Stomach (tissue), 9 donors: ENCODE data around the gene TTL. TPM values are rescaled to one million over a fixed set of nuclear protein-coding genes. Genes with fewer than 3 reads are reported as not detected.
A peak's percentile ranks its signal among the peaks of the same experiment; 100 is the strongest.
"Not testable (repeated sequence)": the region's sequence is repeated elsewhere in the genome, so short reads cannot be mapped to it uniquely, and the experiment has no call there.

Experiments used
- DNase-seq, 2 donors: peaks; one replicate each; pipeline versions ENCODE4 v3.0.0 to v3.0.0-alpha.2; 2013 to 2019
- H3K27ac ChIP-seq, 5 donors: fragments of 200-600 bp in 4 of 5; sonication (generic) in 4 of 5; one replicate each; pipeline ENCODE4 v1.5.1; 2013 to 2019; ENCODE audit warnings: mild to moderate bottlenecking in 1 of 5, moderate library complexity in 1 of 5
- H3K27me3 ChIP-seq, 3 donors: fragments of 200-600 bp; sonication (generic); one replicate each; pipeline ENCODE4 v1.5.1; 2017 to 2019; ENCODE audit warnings: mixed run types in 1 of 3
- H3K36me3 ChIP-seq, 4 donors: fragments of 200-600 bp; sonication (generic); 1 replicate in 3 of 4; 2 replicates in 1 of 4; pipeline ENCODE4 v1.5.1; 2016 to 2019
- H3K4me1 ChIP-seq, 4 donors: fragments of 200-600 bp; sonication (generic); one replicate each; pipeline ENCODE4 v1.5.1; 2016 to 2019
- H3K4me3 ChIP-seq, 4 donors: fragments of 200-600 bp; sonication (generic) in 3 of 4; one replicate each; pipeline ENCODE4 v1.5.1; 2016 to 2019; ENCODE audit warnings: mild to moderate bottlenecking in 1 of 4
- H3K9me3 ChIP-seq, 4 donors: fragments of 200-600 bp; sonication (generic); one replicate each; pipeline ENCODE4 v1.5.1; 2016 to 2019
- CTCF ChIP-seq, 7 experiments: fragments of 450-650 bp in 4 of 7; fragments of 200-600 bp in 3 of 7; sonication (generic) in 3 of 7; IDR thresholded peaks; one replicate each; pipeline ENCODE4 v1.5.1; 2016 to 2019; ENCODE audit warnings: antibody characterized with exemption in 7 of 7, control low read depth in 2 of 7, mild to moderate bottlenecking in 1 of 7
- EP300 ChIP-seq: sonication (generic); formaldehyde crosslinking; IDR thresholded peaks from one replicate; pipeline ENCODE4 v1.6.1; 2017; ENCODE audit warnings: antibody characterized with exemption
- POLR2A ChIP-seq, 4 donors: fragments of 450-650 bp; IDR thresholded peaks; one replicate each; pipeline ENCODE4 v1.6.1; 2016; ENCODE audit warnings: antibody characterized with exemption in 4 of 4, control low read depth in 2 of 4, mild to moderate bottlenecking in 1 of 4, moderate library complexity in 1 of 4
- POLR2AphosphoS5 ChIP-seq, 3 donors: sonication (generic); formaldehyde crosslinking; IDR thresholded peaks; one replicate each; pipeline ENCODE4 v1.6.1; 2016; ENCODE audit warnings: antibody characterized with exemption in 3 of 3
- WGBS, 5 donors: extraction: QIAGEN DNeasy Blood & Tissue Kit in 3 of 5; methylation state at CpG; one replicate each; pipeline versions ENCODE4 v1.1.5 to v1.1.7; 2013 to 2018; 5-methylcytosine and 5-hydroxymethylcytosine counted together
- intact Hi-C: fragments of 100-400 bp; cut with DNase I; formaldehyde crosslinking; loops from one replicate; pipeline ENCODE4 v1.15.1; 2023; ENCODE audit warnings: low total_unique reads
- polyA plus RNA-seq, 3 donors: library from polyadenylated mRNA; stranded (reverse); fragments of 200-250 nt; gene quantifications; one replicate each; pipeline ENCODE4 v1.2.3, GENCODE V29; 2013
- total RNA-seq, 5 donors: library from RNA; depleted of rRNA; stranded (reverse); fragments of >200 nt; gene quantifications; one replicate each; pipeline versions ENCODE4 v1.1.0 to v1.2.3, GENCODE V29; 2014 to 2016
- donor health status: healthy with polysubstance abuse.
- donor health status: Bipolar disorder and iron deficiency.
- donor health status: healthy.

TTL gene
- total and polyA plus RNA-seq, 8 donors: 2.7 to 26.5 (median 6.0) TPM

GRCh38 chr2:112542984-112543661 lies 61.2 kb downstream of the TTL start:
- intact Hi-C loops: loop anchor here (10.0 kb wide), 1 partner anchor 58 kb away; the partner anchor contains the start of gene TTL
- H3K36me3 ChIP-seq: peaks cover 8 to 23% (median 18%) of the 10 kb centered on the region in 4 donors
- H3K4me1 ChIP-seq: peaks cover 8 to 32% (median 23%) of the 10 kb centered on the region in 4 donors
- H3K27me3 ChIP-seq: no peaks in the 10 kb centered on the region
- TF ChIP-seq CTCF (IDR thresholded peaks at IDR 0.05) (no peak), POLR2A (IDR thresholded peaks at IDR 0.05) (no peak)
- peak in 1 of 2 donors; percentile 30 for DNase-seq
- WGBS, 5 donors: 2 to 4% (median 4%) methylated on average over 18 of the region's 18 CpGs
- H3K4me3 ChIP-seq: peak overlapping the region; percentile 77 to 97 (median 89)
- H3K27ac ChIP-seq: peak overlapping the region in 3 of 5 donors; percentile 86 to 90 (median 89)
- no peaks in the 10 kb centered on the region for H3K9me3 ChIP-seq

- 83 to 94% (median 89%) methylated on average over 4 of the region's 4 CpGs for WGBS, 5 donors
- peaks cover 8 to 25% (median 16%) of the 10 kb centered on the region in 4 donors for H3K4me1 ChIP-seq
- DNase-seq: peak in 1 of 2 donors; percentile 23
- H3K9me3 ChIP-seq: no peaks in the 10 kb centered on the region
- TF ChIP-seq CTCF (IDR thresholded peaks at IDR 0.05) (no peak), POLR2A (IDR thresholded peaks at IDR 0.05) (no peak), POLR2AphosphoS5 (IDR thresholded peaks at IDR 0.05) (no peak)
- H3K27ac ChIP-seq: no peak overlapping the region
- H3K4me3 ChIP-seq: no peak overlapping the region
- intact Hi-C loops: loop anchor here (10.0 kb wide), 1 partner anchor 63 kb away; the partner anchor contains the start of gene TTL
- no peaks in the 10 kb centered on the region for H3K27me3 ChIP-seq
- H3K36me3 ChIP-seq: peaks cover 18 to 65% (median 60%) of the 10 kb centered on the region in 4 donors
These were observed 65.4 kb downstream of the TTL start for GRCh38 chr2:112547333-112547732.

- H3K36me3 ChIP-seq: peaks cover 33 to 82% (median 77%) of the 10 kb centered on the region in 4 donors
- DNase-seq: no peak
- TF ChIP-seq CTCF (IDR thresholded peaks at IDR 0.05) (no peak), POLR2A (IDR thresholded peaks at IDR 0.05) (no peak), POLR2AphosphoS5 (IDR thresholded peaks at IDR 0.05) (no peak), EP300 (no peak)
- no peaks in the 10 kb centered on the region for H3K27me3 ChIP-seq
- 90 to 95% (median 95%) methylated on average over 2 of the region's 2 CpGs for WGBS, 5 donors
- H3K9me3 ChIP-seq: no peaks in the 10 kb centered on the region
- no peak overlapping the region for H3K4me3 ChIP-seq
- intact Hi-C loops: loop anchor here (10.0 kb wide), 1 partner anchor 64 kb away; the partner anchor contains the start of gene TTL
- peaks cover 0 to 10% (median 3%) of the 10 kb centered on the region in 4 donors for H3K4me1 ChIP-seq
- H3K27ac ChIP-seq: no peak overlapping the region
These were observed 67.0 kb downstream of the TTL start for GRCh38 chr2:112548980-112549379.

- WGBS, 5 donors: 78 to 91% (median 84%) methylated on average over 3 of the region's 3 CpGs
- intact Hi-C loops: no loop called here
- peaks cover 0 to 12% (median 5%) of the 10 kb centered on the region in 4 donors for H3K9me3 ChIP-seq
- peaks cover 50 to 100% (median 98%) of the 10 kb centered on the region in 4 donors for H3K36me3 ChIP-seq
- H3K27me3 ChIP-seq: no peaks in the 10 kb centered on the region
- no peak for DNase-seq
- H3K4me3 ChIP-seq: no peak overlapping the region
- H3K4me1 ChIP-seq: no peaks in the 10 kb centered on the region
- TF ChIP-seq EP300: no peak
- H3K27ac ChIP-seq: no peak overlapping the region
These were observed 84.1 kb downstream of the TTL start for GRCh38 chr2:112566104-112566503.

GRCh38 chr2:112566508-112566907 lies 84.6 kb downstream of the TTL start:
- WGBS, 5 donors: 95 to 100% (median 98%) methylated on average over 5 of the region's 5 CpGs
- H3K27ac ChIP-seq, H3K27me3 ChIP-seq, DNase-seq, H3K4me3 ChIP-seq, intact Hi-C loops, H3K4me1 ChIP-seq: not testable (repeated sequence)
- Histone ChIP-seq H3K36me3 (peaks cover 51 to 100% (median 98%) of the 10 kb centered on the region in 4 donors), H3K9me3 (peaks cover 0 to 12% (median 5%) of the 10 kb centered on the region in 4 donors)
